ENCODE measurements around the gene ZBTB45.

The ZBTB45 gene

GRCh38 chr19:58521651-58522050 is 2.0 kb upstream of the ZBTB45 start:
- TF ChIP-seq TAF1 (IDR thresholded peaks at IDR 0.05; ENCODE audit: borderline replicate concordance, low read depth, low read length) (no peak), POLR2AphosphoS5 (IDR thresholded peaks at IDR 0.05; ENCODE audit: low read depth, low read length) (no peak), POLR2A (IDR thresholded peaks at IDR 0.05; ENCODE audit: low read depth, low read length) (no peak)
- DNase-seq (ENCODE audit: insufficient read length), result no peak
- no peak for FAIRE-seq

- no peak for DNase-seq (ENCODE audit: insufficient read length)
- no peak for FAIRE-seq
- TF ChIP-seq TAF1 (IDR thresholded peaks at IDR 0.05; ENCODE audit: borderline replicate concordance, low read depth, low read length) (no peak), POLR2AphosphoS5 (IDR thresholded peaks at IDR 0.05; ENCODE audit: low read depth, low read length) (no peak), POLR2A (IDR thresholded peaks at IDR 0.05; ENCODE audit: low read depth, low read length) (no peak)
These were observed 618 bp upstream of the ZBTB45 start for GRCh38 chr19:58520257-58520599.

GRCh38 chr19:58519087-58519354 is 589 bp downstream of the ZBTB45 start:
- TF ChIP-seq POLR2AphosphoS5 (IDR thresholded peaks at IDR 0.05; ENCODE audit: low read depth, low read length) (0 out of 2 replicates have a peak, but pooled peaks have one; percentile 1), TAF1 (IDR thresholded peaks at IDR 0.05; ENCODE audit: borderline replicate concordance, low read depth, low read length) (no peak)
- DNase-seq (ENCODE audit: insufficient read length), result no peak
- FAIRE-seq, result peak; percentile 73

- TF ChIP-seq POLR2AphosphoS5 (IDR thresholded peaks at IDR 0.05; ENCODE audit: low read depth, low read length) (no peak), POLR2A (IDR thresholded peaks at IDR 0.05; ENCODE audit: low read depth, low read length) (no peak), TAF1 (IDR thresholded peaks at IDR 0.05; ENCODE audit: borderline replicate concordance, low read depth, low read length) (no peak)
- DNase-seq (ENCODE audit: insufficient read length) (no peak), FAIRE-seq (peak; percentile 36)
These were observed 1.1 kb downstream of the ZBTB45 start for GRCh38 chr19:58518256-58519086.

GRCh38 chr19:58516964-58517833 is 2.4 kb downstream of the ZBTB45 start:
- FAIRE-seq (no peak), DNase-seq (ENCODE audit: insufficient read length) (no peak)
- TF ChIP-seq TAF1 (IDR thresholded peaks at IDR 0.05; ENCODE audit: borderline replicate concordance, low read depth, low read length), result no peak
- no peak for TF ChIP-seq POLR2AphosphoS5 (IDR thresholded peaks at IDR 0.05; ENCODE audit: low read depth, low read length)
- TF ChIP-seq POLR2A (IDR thresholded peaks at IDR 0.05; ENCODE audit: low read depth, low read length), result no peak

- no peak for TF ChIP-seq POLR2A (IDR thresholded peaks at IDR 0.05; ENCODE audit: low read depth, low read length)
- no peak for TF ChIP-seq POLR2AphosphoS5 (IDR thresholded peaks at IDR 0.05; ENCODE audit: low read depth, low read length)
- no peak for TF ChIP-seq TAF1 (IDR thresholded peaks at IDR 0.05; ENCODE audit: borderline replicate concordance, low read depth, low read length)
- DNase-seq (ENCODE audit: insufficient read length) (no peak), FAIRE-seq (no peak)
These were observed 3.3 kb downstream of the ZBTB45 start for GRCh38 chr19:58516246-58516836.

DNA sequence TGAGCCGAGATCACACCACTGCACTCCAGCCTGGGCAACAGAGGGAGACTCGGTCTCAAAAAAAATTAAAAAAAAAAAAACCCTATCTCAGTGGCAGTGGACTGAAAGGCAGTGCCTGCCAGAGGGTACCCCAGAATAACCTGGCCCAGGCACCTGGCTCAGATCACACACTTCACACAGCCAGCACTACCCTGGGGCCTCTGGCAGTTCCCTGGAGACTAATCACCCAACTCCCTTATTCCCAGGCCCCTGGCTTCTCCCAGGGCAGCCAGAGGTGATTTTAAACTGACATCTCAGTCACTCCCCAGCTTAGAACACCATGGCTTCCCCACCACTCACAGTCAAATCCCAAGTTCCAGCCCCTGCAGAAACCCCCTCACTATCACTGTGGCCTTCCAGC is 4.4 kb downstream of the ZBTB45 start:
- DNase-seq (ENCODE audit: insufficient read length), result no peak
- FAIRE-seq, result no peak
- no peak for TF ChIP-seq POLR2AphosphoS5 (IDR thresholded peaks at IDR 0.05; ENCODE audit: low read depth, low read length)
- TF ChIP-seq POLR2A (IDR thresholded peaks at IDR 0.05; ENCODE audit: low read depth, low read length), result no peak
- no peak for TF ChIP-seq TAF1 (IDR thresholded peaks at IDR 0.05; ENCODE audit: borderline replicate concordance, low read depth, low read length)

DNA sequence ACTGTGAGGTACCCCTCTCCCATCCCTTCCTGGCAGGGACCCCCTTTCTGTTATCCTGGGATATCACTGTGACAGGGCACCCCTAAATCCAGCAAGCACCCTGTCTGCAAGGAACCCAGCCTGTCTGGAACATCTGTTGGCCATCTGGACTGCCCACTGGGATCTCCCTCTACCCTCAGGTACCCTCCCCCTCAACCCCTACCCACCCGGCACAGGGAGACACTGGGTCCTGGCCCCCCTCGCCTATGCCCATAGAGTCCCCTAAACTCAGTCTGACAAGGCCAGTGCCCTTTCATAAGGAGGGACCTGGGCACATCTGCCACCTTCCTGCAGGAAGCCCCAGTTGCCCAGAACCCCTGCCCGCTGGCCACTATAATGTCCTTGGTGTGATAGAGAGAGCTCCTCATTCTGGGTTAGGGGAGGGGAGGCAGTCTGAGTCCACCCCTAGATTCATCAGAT is 5.0 kb downstream of the ZBTB45 start:
- no peak for TF ChIP-seq POLR2AphosphoS5 (IDR thresholded peaks at IDR 0.05; ENCODE audit: low read depth, low read length)
- TF ChIP-seq TAF1 (IDR thresholded peaks at IDR 0.05; ENCODE audit: borderline replicate concordance, low read depth, low read length), result no peak
- no peak for TF ChIP-seq POLR2A (IDR thresholded peaks at IDR 0.05; ENCODE audit: low read depth, low read length)
- FAIRE-seq, result no peak

GRCh38 chr19:58513694-58514563 is 5.7 kb downstream of the ZBTB45 start:
- DNase-seq (ENCODE audit: insufficient read length) (peak; percentile 98), FAIRE-seq (peak; percentile 100)
- TF ChIP-seq POLR2AphosphoS5 (IDR thresholded peaks at IDR 0.05; ENCODE audit: low read depth, low read length) (peak; percentile 86), POLR2A (IDR thresholded peaks at IDR 0.05; ENCODE audit: low read depth, low read length) (peak; percentile 93), TAF1 (IDR thresholded peaks at IDR 0.05; ENCODE audit: borderline replicate concordance, low read depth, low read length) (peak; percentile 28; the same call in 1 of the 2 replicates)

More for the DNA sequence above, 5.0 kb downstream of the ZBTB45 start:
- no peak for DNase-seq (ENCODE audit: insufficient read length)

GRCh38 chr19:58513213-58513693 is 6.4 kb downstream of the ZBTB45 start:
- FAIRE-seq (no peak), DNase-seq (ENCODE audit: insufficient read length) (no peak)
- TF ChIP-seq POLR2AphosphoS5 (IDR thresholded peaks at IDR 0.05; ENCODE audit: low read depth, low read length) (no peak), TAF1 (IDR thresholded peaks at IDR 0.05; ENCODE audit: borderline replicate concordance, low read depth, low read length) (no peak), POLR2A (IDR thresholded peaks at IDR 0.05; ENCODE audit: low read depth, low read length) (no peak)

All from GM12892 (cell line).